ENCODE measurements around the gene ANKRD33B. TPM values are rescaled to one million over a fixed set of nuclear protein-coding genes. Genes with fewer than 3 reads are reported as not detected.

Gene ANKRD33B
- total and polyA plus RNA-seq, 2 of the 8 experiments (the other 6 are each of a cell fraction or from before 2014, with no cell fraction given) = 6.9 to 20.6 TPM

- no peaks in the 10 kb centered on the region for H3K36me3 ChIP-seq (ENCODE audit: control insufficient read depth in 2 of 4, insufficient read depth in 4 of 4, low read length in 3 of 4)
- no peak overlapping the region for H3K14ac ChIP-seq (ENCODE audit: insufficient read length)
- ChIA-PET POLR2A (ENCODE audit: partially characterized antibody) (interaction anchor here (0.8 to 1.4 kb wide), 3 partner anchors 8 to 308 kb away, joined by 3 to 4 read pairs (median 3); no protein-coding TSS in a partner anchor), CTCF (ENCODE audit: partially characterized antibody) (interaction anchor here (0.6 to 3.3 kb wide), 7 partner anchors 8 to 1718 kb away, joined by 3 to 18 read pairs (median 5); no protein-coding TSS in a partner anchor)
- no peak overlapping the region for H3K4me2 ChIP-seq (ENCODE audit: insufficient read depth in 1 of 2, low read depth in 2 of 2, low read length in 2 of 2)
- H3K23me2 ChIP-seq (ENCODE audit: low read depth, low read length) = peaks cover 4% of the 10 kb centered on the region; the same call in 1 of the 2 replicates
- H4K91ac ChIP-seq (replicated peaks; ENCODE audit: insufficient read length, low read length) = no peak overlapping the region
- FAIRE-seq (no peak), DNase-seq (ENCODE audit: low read depth in 1 of 2, low spot score in 2 of 2) (no peak)
- no peak overlapping the region for H2BK120ac ChIP-seq (replicated peaks; ENCODE audit: low read depth, low read length)
- H4K20me1 ChIP-seq (replicated peaks in 1 of 2; ENCODE audit: control insufficient read depth in 1 of 2, insufficient read depth in 2 of 2, low read length in 2 of 2) = no peaks in the 10 kb centered on the region
- H2BK15ac ChIP-seq (ENCODE audit: low read length) = no peak overlapping the region
- no peak overlapping the region for H3K4ac ChIP-seq (replicated peaks; ENCODE audit: insufficient read length, low read depth, low read length)
- H2AFZ ChIP-seq (ENCODE audit: low read length) = no peak overlapping the region
- no peak overlapping the region for H4K5ac ChIP-seq (ENCODE audit: insufficient read length, low read depth, low read length)
- peaks cover 9 to 22% (median 21%) of the 10 kb centered on the region in 4 experiments for H3K27me3 ChIP-seq (replicated peaks in 1 of 4; ENCODE audit: control insufficient read depth in 3 of 4, extremely low read depth in 1 of 4, insufficient read depth in 3 of 4, low read length in 3 of 4)
- no peak overlapping the region for H2BK12ac ChIP-seq (ENCODE audit: low read depth, low read length)
- no peaks in the 10 kb centered on the region for H3K79me2 ChIP-seq (ENCODE audit: control insufficient read depth in 1 of 2, insufficient read depth in 2 of 2, low read length in 2 of 2)
- no peak overlapping the region for H3K4me3 ChIP-seq (ENCODE audit: extremely low read depth in 1 of 4, insufficient read depth in 2 of 4, low read depth in 3 of 4, low read length in 4 of 4)
- H2AK5ac ChIP-seq (ENCODE audit: low read depth, low read length) = no peak overlapping the region
- H4K8ac ChIP-seq (ENCODE audit: extremely low read depth, insufficient read depth, low read length) = no peak overlapping the region
- H3K9me3 ChIP-seq (ENCODE audit: insufficient read depth in 2 of 2, low read depth in 1 of 2, low read length in 1 of 2) = no peaks in the 10 kb centered on the region
- no peak overlapping the region for H3K9ac ChIP-seq (replicated peaks in 1 of 4; ENCODE audit: extremely low read depth in 1 of 4, low read depth in 3 of 4, low read length in 3 of 4)
- H3K4me1 ChIP-seq (replicated peaks in 1 of 4; ENCODE audit: control insufficient read depth in 3 of 4, insufficient read depth in 4 of 4, low read length in 3 of 4) = peaks cover 0 to 7% (median 4%) of the 10 kb centered on the region in 4 experiments; a peak in 5 of 7 replicates
- H3K23ac ChIP-seq (ENCODE audit: insufficient read length) = no peak overlapping the region
- no peak overlapping the region for H2BK20ac ChIP-seq (ENCODE audit: low read length)
- no peak overlapping the region for H3K18ac ChIP-seq (ENCODE audit: extremely low read depth, low read length)
- H3K79me1 ChIP-seq (ENCODE audit: low read depth, low read length) = no peaks in the 10 kb centered on the region
- WGBS, 2 experiments (ENCODE audit: extremely low coverage in 1 of 2, insufficient coverage in 1 of 2, insufficient read length in 1 of 2, insufficient replicate concordance in 2 of 2, low coverage in 1 of 2, low lambda C conversion rate in 2 of 2, missing lambda C conversion rate in 1 of 2) = 86% methylated on average over 4 of the region's 4 CpGs; no CpG with 5 or more reads in 1 of the 2 experiments
- no peak overlapping the region for H3K27ac ChIP-seq (ENCODE audit: low read depth, low read length)
- H2BK5ac ChIP-seq (ENCODE audit: low read depth, low read length) = no peak overlapping the region
- H3K56ac ChIP-seq (replicated peaks; ENCODE audit: insufficient read length, low read depth, low read length) = no peak overlapping the region
- TF ChIP-seq PHF8 (conservative IDR thresholded peaks at IDR 0.05; ENCODE audit: low read depth, low read length) (no peak), BRCA1 (IDR thresholded peaks at IDR 0.05; ENCODE audit: low read depth, low read length) (no peak), ZNF274 (IDR thresholded peaks at IDR 0.05; ENCODE audit: borderline replicate concordance, extremely low read depth, low read length) (no peak), EGR1 (IDR thresholded peaks at IDR 0.05; ENCODE audit: borderline replicate concordance, low read depth, low read length) (no peak), RBBP5 (IDR thresholded peaks at IDR 0.05; ENCODE audit: borderline replicate concordance, low read depth, low read length) (no peak), ASH2L (IDR thresholded peaks at IDR 0.05; ENCODE audit: low read length) (no peak), KDM4A (IDR thresholded peaks at IDR 0.05; ENCODE audit: low read depth, low read length, severe bottlenecking) (no peak), CTBP2 (IDR thresholded peaks at IDR 0.05; ENCODE audit: borderline replicate concordance, insufficient read depth, insufficient read length, low read length) (no peak), HDAC6 (IDR thresholded peaks at IDR 0.05; ENCODE audit: low read depth, low read length) (no peak), E2F6 (IDR thresholded peaks at IDR 0.05) (no peak), TCF12 (IDR thresholded peaks at IDR 0.05; ENCODE audit: low read depth, low read length) (no peak), JUND (IDR thresholded peaks at IDR 0.05; ENCODE audit: low read length) (no peak), CEBPB (IDR thresholded peaks at IDR 0.05; ENCODE audit: low read depth, low read length) (no peak)
These were observed 4.7 kb upstream of the ANKRD33B start for GRCh38 chr5:10559151-10559550.
